CD4-positive, alpha-beta T cell treated with Interleukin-17A for 4 hours (primary cell): ENCODE measurements around the gene PIM2.
A peak's percentile ranks its signal among the peaks of the same experiment; 100 is the strongest.

Source experiments
- DNase-seq: peaks from one replicate; pipeline ENCODE4 v3.0.0-alpha.2; 2020; ENCODE audit warnings: mixed read lengths

Gene PIM2

GRCh38 chrX:48918643-48919340 is at the start of gene PIM2:
PIM2 (minus strand) TSS chrX:48919024; CDS start chrX:48918834, 190 bp downstream.
- DNase-seq: peak; percentile 95

GRCh38 chrX:48968377-48968776 is 49.6 kb upstream of the PIM2 start:
- no peak for DNase-seq

GRCh38 chrX:48966796-48967579 is 48.2 kb upstream of the PIM2 start:
- DNase-seq: no peak

GRCh38 chrX:48965959-48966358 is 47.1 kb upstream of the PIM2 start:
- no peak for DNase-seq

GRCh38 chrX:48961585-48962091 is 42.8 kb upstream of the PIM2 start:
- no peak for DNase-seq

- DNase-seq: no peak
These were observed 41.5 kb upstream of the PIM2 start for GRCh38 chrX:48960291-48960690.

GRCh38 chrX:48958635-48959094 is 39.8 kb upstream of the PIM2 start:
- peak; percentile 28 for DNase-seq

GRCh38 chrX:48957827-48958634 is 39.2 kb upstream of the PIM2 start:
- DNase-seq: peak; percentile 94

- DNase-seq: peak; percentile 79
These were observed 38.6 kb upstream of the PIM2 start, which contains the start of gene OTUD5 for GRCh38 chrX:48957477-48957826. OTUD5 (minus strand) TSS chrX:48957607; CDS start chrX:48957570, 37 bp downstream.

GRCh38 chrX:48956728-48957414 is 38.0 kb upstream of the PIM2 start:
- peak; percentile 43 for DNase-seq

- DNase-seq: no peak
These were observed 29.8 kb upstream of the PIM2 start for GRCh38 chrX:48948589-48948988.

GRCh38 chrX:48945517-48946348 is 26.9 kb upstream of the PIM2 start:
- DNase-seq: peak; percentile 74

GRCh38 chrX:48942895-48943294 is 24.1 kb upstream of the PIM2 start:
- DNase-seq: no peak

GRCh38 chrX:48940404-48940955 is 21.7 kb upstream of the PIM2 start:
- no peak for DNase-seq

- DNase-seq: peak; percentile 39
These were observed 20.9 kb upstream of the PIM2 start for GRCh38 chrX:48939524-48940228.

- peak; percentile 53 for DNase-seq
These were observed 20.0 kb upstream of the PIM2 start for GRCh38 chrX:48938721-48939425.

GRCh38 chrX:48937054-48937907 is 18.5 kb upstream of the PIM2 start:
- DNase-seq: peak; percentile 88

GRCh38 chrX:48936429-48937053 is 17.7 kb upstream of the PIM2 start:
- no peak for DNase-seq
